Measurements from ENCODE around the gene MAST4.

MAST4 gene

GRCh38 chr5:67058998-67059743, 463.0 kb downstream of the MAST4 start:
- DNase-seq (ENCODE audit: extremely low spot score): no peak
- CTCF ChIA-PET: interaction anchor here (0.9 to 1.2 kb wide), 2 partner anchors 12 to 22 kb away, joined by 3 read pairs; no protein-coding TSS in a partner anchor
- no peak for TF ChIP-seq CTCF (IDR thresholded peaks at IDR 0.05; ENCODE audit: control extremely low read depth, extremely low read depth, low read depth, missing control alignments)
- POLR2A ChIA-PET: no interaction called here

- CTCF ChIA-PET: interaction anchor here (0.9 to 1.2 kb wide), 2 partner anchors 13 to 23 kb away, joined by 3 read pairs; no protein-coding TSS in a partner anchor
- no peak for DNase-seq (ENCODE audit: extremely low spot score)
- TF ChIP-seq CTCF (IDR thresholded peaks at IDR 0.05; ENCODE audit: control extremely low read depth, extremely low read depth, low read depth, missing control alignments): no peak
- POLR2A ChIA-PET: no interaction called here
Measured at GRCh38 chr5:67059744-67060490, 463.7 kb downstream of the MAST4 start.

- no peak for TF ChIP-seq CTCF (IDR thresholded peaks at IDR 0.05; ENCODE audit: control extremely low read depth, extremely low read depth, low read depth, missing control alignments)
- POLR2A ChIA-PET: no interaction called here
- CTCF ChIA-PET: no interaction called here
- no peak for DNase-seq (ENCODE audit: extremely low spot score)
Measured at GRCh38 chr5:67061511-67061910, 465.3 kb downstream of the MAST4 start.

- no peak for DNase-seq (ENCODE audit: extremely low spot score)
- TF ChIP-seq CTCF (IDR thresholded peaks at IDR 0.05; ENCODE audit: control extremely low read depth, extremely low read depth, low read depth, missing control alignments): no peak
- ChIA-PET POLR2A (no interaction called here), CTCF (no interaction called here)
Measured at GRCh38 chr5:67063055-67063454, 466.9 kb downstream of the MAST4 start.

GRCh38 chr5:67063791-67064190, 467.6 kb downstream of the MAST4 start:
- DNase-seq (ENCODE audit: extremely low spot score): no peak
- no peak for TF ChIP-seq CTCF (IDR thresholded peaks at IDR 0.05; ENCODE audit: control extremely low read depth, extremely low read depth, low read depth, missing control alignments)
- POLR2A ChIA-PET: no interaction called here
- CTCF ChIA-PET: no interaction called here

GRCh38 chr5:67065237-67065636, 469.0 kb downstream of the MAST4 start:
- no peak for TF ChIP-seq CTCF (IDR thresholded peaks at IDR 0.05; ENCODE audit: control extremely low read depth, extremely low read depth, low read depth, missing control alignments)
- ChIA-PET CTCF (interaction anchor here (1.4 kb wide), 1 partner anchor 77 kb away, joined by 3 read pairs; no protein-coding TSS in a partner anchor), POLR2A (no interaction called here)
- DNase-seq (ENCODE audit: extremely low spot score): peak; percentile 20
